GM10248 (cell line): ENCODE results near the gene REEP1.

Experiments used
- CTCF ChIA-PET: fragments of 300-600 bp; sonication (Branson Sonifier 250); formaldehyde crosslinking; extraction: SDS; loops from one replicate; lab custom pipeline; 2021; ENCODE audit warnings: antibody characterized with exemption; lab: Yijun Ruan, JAX
- POLR2A ChIA-PET: fragments of 350-650 bp; sonication (Branson Sonifier 250); formaldehyde crosslinking; extraction: SDS; loops from one replicate; lab custom pipeline; 2020; ENCODE audit warnings: antibody characterized with exemption; lab: Yijun Ruan, JAX
- DNase-seq: peaks from one replicate; pipeline ENCODE4 v3.0.0; 2012; ENCODE audit errors: extremely low spot score
- TF ChIP-seq, protein P1 (sequence below): IDR thresholded peaks from 2 replicates; pipeline ENCODE4 v1.5.1; 2012; ENCODE audit warnings: mild to moderate bottlenecking, low read depth; ENCODE audit errors: extremely low read depth, missing control alignments, control extremely low read depth

Gene REEP1

DNA sequence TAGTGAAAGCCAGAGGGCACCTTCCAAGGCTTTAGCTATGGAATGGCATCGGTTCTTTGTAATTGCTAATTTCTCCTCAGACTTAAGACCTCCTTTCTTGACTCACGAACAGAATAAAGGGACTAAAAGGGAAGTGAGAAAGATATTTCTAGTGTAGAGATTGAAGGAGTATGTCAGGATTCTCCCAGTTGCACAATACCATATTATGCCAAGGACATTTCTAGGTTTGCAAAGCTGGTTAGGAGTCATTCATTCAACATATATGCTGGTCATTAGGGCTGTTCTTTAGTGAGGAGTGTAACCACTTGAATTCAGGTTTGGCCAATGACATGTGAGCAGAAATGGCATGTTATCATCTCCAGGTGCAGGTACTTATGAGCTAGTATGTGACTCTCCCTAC is 7.4 kb downstream of the REEP1 start:
- CTCF ChIA-PET = interaction anchor here (1.0 kb wide), 1 partner anchor 108 kb away, joined by 3 read pairs; no protein-coding TSS in a partner anchor
- TF ChIP-seq, protein P1, sequence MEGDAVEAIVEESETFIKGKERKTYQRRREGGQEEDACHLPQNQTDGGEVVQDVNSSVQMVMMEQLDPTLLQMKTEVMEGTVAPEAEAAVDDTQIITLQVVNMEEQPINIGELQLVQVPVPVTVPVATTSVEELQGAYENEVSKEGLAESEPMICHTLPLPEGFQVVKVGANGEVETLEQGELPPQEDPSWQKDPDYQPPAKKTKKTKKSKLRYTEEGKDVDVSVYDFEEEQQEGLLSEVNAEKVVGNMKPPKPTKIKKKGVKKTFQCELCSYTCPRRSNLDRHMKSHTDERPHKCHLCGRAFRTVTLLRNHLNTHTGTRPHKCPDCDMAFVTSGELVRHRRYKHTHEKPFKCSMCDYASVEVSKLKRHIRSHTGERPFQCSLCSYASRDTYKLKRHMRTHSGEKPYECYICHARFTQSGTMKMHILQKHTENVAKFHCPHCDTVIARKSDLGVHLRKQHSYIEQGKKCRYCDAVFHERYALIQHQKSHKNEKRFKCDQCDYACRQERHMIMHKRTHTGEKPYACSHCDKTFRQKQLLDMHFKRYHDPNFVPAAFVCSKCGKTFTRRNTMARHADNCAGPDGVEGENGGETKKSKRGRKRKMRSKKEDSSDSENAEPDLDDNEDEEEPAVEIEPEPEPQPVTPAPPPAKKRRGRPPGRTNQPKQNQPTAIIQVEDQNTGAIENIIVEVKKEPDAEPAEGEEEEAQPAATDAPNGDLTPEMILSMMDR = no peak
- POLR2A ChIA-PET = no interaction called here
- no peak for DNase-seq

- CTCF ChIA-PET = no interaction called here
- POLR2A ChIA-PET = no interaction called here
- no peak for DNase-seq
- TF ChIP-seq, protein P1 = no peak
Observed at GRCh38 chr2:86323273-86324021, 14.0 kb downstream of the REEP1 start.

- TF ChIP-seq, protein P1 = no peak
- ChIA-PET POLR2A (no interaction called here), CTCF (no interaction called here)
- no peak for DNase-seq
Observed at GRCh38 chr2:86319700-86320580, 17.5 kb downstream of the REEP1 start.

GRCh38 chr2:86315084-86315483 is 22.3 kb downstream of the REEP1 start:
- ChIA-PET CTCF (interaction anchor here (1.2 to 2.5 kb wide), 4 partner anchors 10 to 94 kb away, joined by 4 to 10 read pairs (median 8); no protein-coding TSS in a partner anchor), POLR2A (no interaction called here)
- no peak for DNase-seq
- TF ChIP-seq, protein P1 = no peak

- ChIA-PET CTCF (interaction anchor here (1.4 to 2.5 kb wide), 4 partner anchors 9 to 93 kb away, joined by 3 to 10 read pairs (median 8); no protein-coding TSS in a partner anchor), POLR2A (interaction anchor here (0.6 kb wide), 1 partner anchor 123 kb away, joined by 10 read pairs; no protein-coding TSS in a partner anchor)
- TF ChIP-seq, protein P1 = no peak
- no peak for DNase-seq
Observed at GRCh38 chr2:86314125-86314524, 23.3 kb downstream of the REEP1 start.

- ChIA-PET CTCF (interaction anchor here (1.4 to 2.5 kb wide), 3 partner anchors 9 to 92 kb away, joined by 3 to 9 read pairs (median 3); no protein-coding TSS in a partner anchor), POLR2A (no interaction called here)
- DNase-seq = no peak
- TF ChIP-seq, protein P1 = no peak
Observed at GRCh38 chr2:86313341-86313740, 24.1 kb downstream of the REEP1 start.
